ENCODE data around the gene CAMK2N1. TPM values are rescaled to one million over a fixed set of nuclear protein-coding genes. Genes with fewer than 3 reads are reported as not detected.

Gene CAMK2N1
- total and polyA plus RNA-seq, 10 of the 15 experiments (the other 5 are each of a cell fraction or from before 2014, with no cell fraction given), result 0.23 TPM; not detected in 9

- in situ Hi-C loops (cut with MboI), result loop anchor here (5.0 to 10.0 kb wide), 3 partner anchors 117 to 580 kb away; no protein-coding TSS in a partner anchor
- intact Hi-C loops (cut with micrococcal nuclease; ENCODE audit: unreplicated experiment), result loop anchor here (5.0 kb wide), 1 partner anchor 577 kb away; no protein-coding TSS in a partner anchor
- POLR2A ChIA-PET, result interaction anchor here (0.8 kb wide), 1 partner anchor 323 kb away, joined by 7 read pairs; no protein-coding TSS in a partner anchor
- SMC1A ChIA-PET (ENCODE audit: uncharacterized antibody, unreplicated experiment), result interaction anchor here (0.8 to 1.8 kb wide), 6 partner anchors 11 to 574 kb away, joined by 3 to 5 read pairs (median 4); no protein-coding TSS in a partner anchor
- peak; percentile 13; the same call in 2 of the 3 replicates for ATAC-seq
- no peak overlapping the region for H3K27ac ChIP-seq (ENCODE audit: control insufficient read depth, insufficient read depth)
- no peak overlapping the region for H3K4me2 ChIP-seq (ENCODE audit: control insufficient read depth, insufficient read depth)
- no peak overlapping the region for H2AFZ ChIP-seq (ENCODE audit: control insufficient read depth, low read depth, low read length)
- no peaks in the 10 kb centered on the region for H3K9me3 ChIP-seq (replicated peaks; ENCODE audit: control insufficient read depth, insufficient read depth, low read length)
- TF ChIP-seq RFX5 (IDR thresholded peaks at IDR 0.05; ENCODE audit: low read depth, low read length), result no peak
- no peak for TF ChIP-seq BCL3 (IDR thresholded peaks at IDR 0.05; ENCODE audit: borderline replicate concordance, insufficient read depth, low read depth, low read length, poor library complexity, severe bottlenecking)
- TF ChIP-seq ZNF24 (IDR thresholded peaks at IDR 0.05), result no peak
- TF ChIP-seq ELK1 (IDR thresholded peaks at IDR 0.05; ENCODE audit: low read depth, low read length), result no peak
- no peak for TF ChIP-seq ZNF384 (IDR thresholded peaks at IDR 0.05; ENCODE audit: borderline replicate concordance, low read depth, low read length)
- no peak for TF ChIP-seq NBN (IDR thresholded peaks at IDR 0.05)
- TF ChIP-seq FOXK2 (IDR thresholded peaks at IDR 0.05), result no peak
- RAD21 ChIA-PET (ENCODE audit: unreplicated experiment), result interaction anchor here (0.9 to 4.3 kb wide), 7 partner anchors 9 to 343 kb away, joined by 3 to 14 read pairs (median 3); partner anchors contain the start of gene CAMK2N1
- CTCF ChIA-PET, result interaction anchor here (0.7 to 5.1 kb wide), 17 partner anchors 9 to 577 kb away, joined by 3 to 47 read pairs (median 5); no protein-coding TSS in a partner anchor
- no peaks in the 10 kb centered on the region for H3K79me2 ChIP-seq (ENCODE audit: control insufficient read depth, insufficient read depth, low read length)
- H4K20me1 ChIP-seq (ENCODE audit: control insufficient read depth, insufficient read depth), result no peaks in the 10 kb centered on the region
- no peaks in the 10 kb centered on the region for H3K4me1 ChIP-seq (ENCODE audit: control insufficient read depth, insufficient read depth, low read length)
- no peak for DNase-seq (ENCODE audit: low read depth, low spot score)
- 35% methylated on average over 5 of the region's 5 CpGs for WGBS (ENCODE audit: insufficient coverage, insufficient replicate concordance, low lambda C conversion rate, missing lambda C conversion rate)
- BruUV-seq (replicated peaks), result no TSS peak
- no peaks in the 10 kb centered on the region; a peak in 1 of 4 replicates for H3K27me3 ChIP-seq (replicated peaks in 1 of 2; ENCODE audit: control insufficient read depth in 2 of 2, insufficient read depth in 2 of 2, low read length in 1 of 2)
- no peak for FAIRE-seq
- no peak overlapping the region for H3K4me3 ChIP-seq
- peaks cover 5 to 6% of the 10 kb centered on the region in 2 experiments; a peak in 3 of 4 replicates for H3K36me3 ChIP-seq (ENCODE audit: control insufficient read depth in 2 of 2, insufficient read depth in 2 of 2, low read length in 1 of 2)
- no peak overlapping the region for H3K9ac ChIP-seq (ENCODE audit: control insufficient read depth, insufficient read depth, low read length)
Measured at GRCh38 chr1:20494609-20495311, 8.8 kb upstream of the CAMK2N1 start.
